ENCODE data around the gene APOA1.

GRCh38 chr11:116875194-116875593 is 37.8 kb upstream of the APOA1 start:
- TF ChIP-seq CTCF (conservative IDR thresholded peaks at IDR 0.05; ENCODE audit: low read depth, low read length) (no peak), BHLHE40 (IDR thresholded peaks at IDR 0.05; ENCODE audit: low read depth, low read length) (no peak)

Measured in IMR-90 (cell line).